Activated CD8-positive, alpha-beta memory T cell treated with anti-CD3 and anti-CD28 coated beads for 1 hour (primary cell): ENCODE data around the gene PLCH2.
"Not testable (repeated sequence)": the region's sequence is repeated elsewhere in the genome, so short reads cannot be mapped to it uniquely, and the experiment has no call there.

Source experiments
- DNase-seq, 2 donors: peaks; one replicate each; pipeline ENCODE4 v3.0.0-alpha.2; 2020; ENCODE audit warnings: low read depth in 1 of 2; ENCODE audit errors: extremely low read depth in 1 of 2

PLCH2 gene

GRCh38 chr1:2476061-2476999 is at the start of gene PLCH2:
TSS of gene PLCH2 (plus strand) at chr1:2476289. CDS start at chr1:2476589, 300 bp downstream.
- DNase-seq = no peak

- DNase-seq = no peak
Measured at GRCh38 chr1:2426540-2426939, 49.5 kb upstream of the PLCH2 start.

GRCh38 chr1:2427051-2427450 is 49.0 kb upstream of the PLCH2 start:
- no peak for DNase-seq

- DNase-seq = no peak
Measured at GRCh38 chr1:2427976-2428375, 48.1 kb upstream of the PLCH2 start.

- no peak for DNase-seq
Measured at GRCh38 chr1:2428490-2428889, 47.6 kb upstream of the PLCH2 start.

GRCh38 chr1:2429780-2430591 is 46.1 kb upstream of the PLCH2 start:
- no peak for DNase-seq

GRCh38 chr1:2430592-2430973 is 45.5 kb upstream of the PLCH2 start:
- no peak for DNase-seq

GRCh38 chr1:2431103-2431502 is 45.0 kb upstream of the PLCH2 start:
- no peak for DNase-seq

- DNase-seq = no peak
Measured at GRCh38 chr1:2431518-2431917, 44.6 kb upstream of the PLCH2 start.

GRCh38 chr1:2432441-2432844 is 43.6 kb upstream of the PLCH2 start:
- no peak for DNase-seq

- no peak for DNase-seq
Measured at GRCh38 chr1:2433196-2433595, 42.9 kb upstream of the PLCH2 start.

- DNase-seq = no peak
Measured at GRCh38 chr1:2433936-2434655, 42.0 kb upstream of the PLCH2 start.

- DNase-seq = no peak
Measured at GRCh38 chr1:2435091-2435490, 41.0 kb upstream of the PLCH2 start.

GRCh38 chr1:2435746-2436355 is 40.2 kb upstream of the PLCH2 start:
- no peak for DNase-seq

- no peak for DNase-seq
Measured at GRCh38 chr1:2436876-2437275, 39.2 kb upstream of the PLCH2 start.

- DNase-seq = no peak
Measured at GRCh38 chr1:2437617-2438016, 38.5 kb upstream of the PLCH2 start.

- no peak for DNase-seq
Measured at GRCh38 chr1:2438038-2438437, 38.1 kb upstream of the PLCH2 start.

- no peak for DNase-seq
Measured at GRCh38 chr1:2438641-2439040, 37.4 kb upstream of the PLCH2 start.

GRCh38 chr1:2439369-2439768 is 36.7 kb upstream of the PLCH2 start:
- DNase-seq = no peak

- DNase-seq = not testable (repeated sequence)
Measured at GRCh38 chr1:2440346-2440745, 35.7 kb upstream of the PLCH2 start.

- DNase-seq = no peak
Measured at GRCh38 chr1:2441746-2442145, 34.3 kb upstream of the PLCH2 start.
